Parathyroid adenoma (tissue), 2 donors: ENCODE results near the gene IMMP1L.

ENCODE experiments used
- H2AFZ ChIP-seq: fragments of 300-600 bp; sonication (generic); one replicate; pipeline ENCODE4 v1.7.0; 2017; ENCODE audit warnings: antibody characterized with exemption, mild to moderate bottlenecking
- H3K27ac ChIP-seq: fragments of 300-600 bp; sonication (generic); one replicate; pipeline ENCODE4 v1.7.0; 2017
- H3K27me3 ChIP-seq: fragments of 300-600 bp; sonication (generic); one replicate; pipeline ENCODE4 v1.7.0; 2017; ENCODE audit warnings: low read length; ENCODE audit not compliant: control insufficient read depth, insufficient read depth
- H3K36me3 ChIP-seq: fragments of 300-600 bp; sonication (generic); one replicate; pipeline ENCODE4 v1.7.0; 2017; ENCODE audit warnings: low read length; ENCODE audit not compliant: control insufficient read depth, insufficient read depth
- H3K4me1 ChIP-seq: fragments of 300-600 bp; sonication (generic); one replicate; pipeline ENCODE4 v1.7.0; 2017; ENCODE audit warnings: control low read depth
- H3K4me2 ChIP-seq: fragments of 300-600 bp; sonication (generic); one replicate; pipeline ENCODE4 v1.7.0; 2017; ENCODE audit warnings: low read length
- H3K4me3 ChIP-seq: fragments of 300-600 bp; sonication (generic); one replicate; pipeline ENCODE4 v1.7.0; 2017; ENCODE audit warnings: low read depth, low read length
- H3K79me2 ChIP-seq: fragments of 300-600 bp; sonication (generic); one replicate; pipeline ENCODE4 v1.7.0; 2017; ENCODE audit warnings: control low read depth
- H3K9ac ChIP-seq: fragments of 300-600 bp; sonication (generic); one replicate; pipeline ENCODE4 v1.7.0; 2017; ENCODE audit warnings: mild to moderate bottlenecking
- H3K9me3 ChIP-seq: fragments of 300-600 bp; sonication (generic); one replicate; pipeline ENCODE4 v1.7.0; 2017; ENCODE audit warnings: low read length; ENCODE audit not compliant: control insufficient read depth
- CTCF ChIP-seq: fragments of 300-600 bp; sonication (generic); IDR thresholded peaks from one replicate; pipeline ENCODE4 v1.7.0; 2017; ENCODE audit warnings: antibody characterized with exemption, mild to moderate bottlenecking
- donor health status: primary hyperparathyroidism.

The IMMP1L gene

GRCh38 chr11:31535479-31535878, 26.1 kb upstream of the IMMP1L start:
- TF ChIP-seq CTCF, result no peak
- H3K4me2 ChIP-seq, result no peak overlapping the region
- no peaks in the 10 kb centered on the region for H3K79me2 ChIP-seq
- no peak overlapping the region for H3K27ac ChIP-seq
- no peaks in the 10 kb centered on the region for H3K36me3 ChIP-seq
- H3K27me3 ChIP-seq, result no peaks in the 10 kb centered on the region
- H3K9me3 ChIP-seq, result no peaks in the 10 kb centered on the region
- no peak overlapping the region for H3K4me3 ChIP-seq
- H2AFZ ChIP-seq, result no peak overlapping the region
- H3K4me1 ChIP-seq, result no peaks in the 10 kb centered on the region
- no peak overlapping the region for H3K9ac ChIP-seq

GRCh38 chr11:31531293-31531692, 21.9 kb upstream of the IMMP1L start:
- no peak overlapping the region for H3K4me2 ChIP-seq
- no peaks in the 10 kb centered on the region for H3K79me2 ChIP-seq
- no peaks in the 10 kb centered on the region for H3K9me3 ChIP-seq
- H3K4me3 ChIP-seq, result no peak overlapping the region
- no peaks in the 10 kb centered on the region for H3K4me1 ChIP-seq
- H3K27ac ChIP-seq, result no peak overlapping the region
- no peak overlapping the region for H3K9ac ChIP-seq
- no peak for TF ChIP-seq CTCF
- no peak overlapping the region for H2AFZ ChIP-seq
- H3K36me3 ChIP-seq, result no peaks in the 10 kb centered on the region
- no peaks in the 10 kb centered on the region for H3K27me3 ChIP-seq

GRCh38 chr11:31529701-31530100, 20.3 kb upstream of the IMMP1L start:
- Histone ChIP-seq H3K9me3 (no peaks in the 10 kb centered on the region), H3K27me3 (no peaks in the 10 kb centered on the region), H3K4me2 (no peak overlapping the region), H2AFZ (no peak overlapping the region), H3K9ac (no peak overlapping the region), H3K4me1 (no peaks in the 10 kb centered on the region), H3K4me3 (no peak overlapping the region), H3K27ac (no peak overlapping the region), H3K79me2 (no peaks in the 10 kb centered on the region), H3K36me3 (no peaks in the 10 kb centered on the region)
- no peak for TF ChIP-seq CTCF

GRCh38 chr11:31529189-31529588, 19.8 kb upstream of the IMMP1L start:
- no peak overlapping the region for H3K27ac ChIP-seq
- no peaks in the 10 kb centered on the region for H3K36me3 ChIP-seq
- no peak overlapping the region for H3K9ac ChIP-seq
- H3K27me3 ChIP-seq, result no peaks in the 10 kb centered on the region
- H3K79me2 ChIP-seq, result no peaks in the 10 kb centered on the region
- H3K4me2 ChIP-seq, result no peak overlapping the region
- H2AFZ ChIP-seq, result no peak overlapping the region
- TF ChIP-seq CTCF, result no peak
- no peaks in the 10 kb centered on the region for H3K4me1 ChIP-seq
- no peak overlapping the region for H3K4me3 ChIP-seq
- H3K9me3 ChIP-seq, result no peaks in the 10 kb centered on the region

GRCh38 chr11:31521497-31522150, 12.2 kb upstream of the IMMP1L start:
- no peak for TF ChIP-seq CTCF
- no peak overlapping the region for H3K27ac ChIP-seq
- H3K79me2 ChIP-seq, result no peaks in the 10 kb centered on the region
- H3K9me3 ChIP-seq, result no peaks in the 10 kb centered on the region
- no peak overlapping the region for H3K9ac ChIP-seq
- H3K4me3 ChIP-seq, result no peak overlapping the region
- no peaks in the 10 kb centered on the region for H3K4me1 ChIP-seq
- no peak overlapping the region for H2AFZ ChIP-seq
- H3K27me3 ChIP-seq, result no peaks in the 10 kb centered on the region
- H3K4me2 ChIP-seq, result no peak overlapping the region
- no peaks in the 10 kb centered on the region for H3K36me3 ChIP-seq
